ENCODE measurements around the gene GID4. TPM values are rescaled to one million over a fixed set of nuclear protein-coding genes. Genes with fewer than 3 reads are reported as not detected.
A peak's percentile ranks its signal among the peaks of the same experiment; 100 is the strongest.

GID4 gene
- total and polyA plus RNA-seq, 9 of the 15 experiments (the other 6 are each of a cell fraction or from before 2014, with no cell fraction given): 1.2 to 6.4 (median 3.7) TPM

DNA sequence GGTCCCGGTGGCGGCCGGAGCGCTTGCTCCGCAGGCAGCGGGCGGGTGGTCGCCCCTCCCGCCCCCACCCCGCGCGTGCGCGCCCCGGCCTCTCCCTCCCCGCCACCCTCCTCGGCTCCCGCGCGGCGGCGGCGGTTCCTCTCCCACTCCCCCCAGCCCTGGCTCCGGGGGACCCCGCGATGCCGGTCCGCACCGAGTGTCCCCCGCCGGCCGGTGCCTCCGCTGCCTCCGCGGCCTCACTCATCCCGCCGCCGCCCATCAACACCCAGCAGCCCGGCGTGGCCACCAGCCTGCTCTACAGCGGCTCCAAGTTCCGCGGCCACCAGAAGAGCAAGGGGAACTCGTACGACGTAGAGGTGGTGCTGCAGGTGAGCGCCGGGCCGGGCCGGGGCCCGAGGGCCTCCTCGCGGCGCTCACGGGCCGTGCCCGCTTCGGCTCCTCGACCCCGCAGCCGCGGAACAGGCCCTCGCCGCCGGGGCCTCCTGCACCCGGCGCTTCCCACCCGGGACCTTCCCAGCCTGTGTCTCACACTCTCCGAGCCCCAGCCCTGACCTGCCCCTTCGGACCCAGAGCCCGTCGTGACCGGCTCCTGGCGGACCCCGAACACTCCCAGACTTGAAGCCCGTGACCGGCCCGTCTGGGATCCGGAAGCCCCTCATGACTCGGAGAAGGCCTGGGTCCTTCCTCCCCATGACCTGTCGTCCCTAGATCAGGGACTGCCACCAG lies 490 bp downstream of the GID4 start (continued):
- no peak for TF ChIP-seq TSHZ1 (CRISPR knock-in tag; IDR thresholded peaks at IDR 0.05)
- TF ChIP-seq PCBP1 (IDR thresholded peaks at IDR 0.05; ENCODE audit: low read depth, low read length, poor library complexity, severe bottlenecking): peak; percentile 57
- TF ChIP-seq, protein P1, sequence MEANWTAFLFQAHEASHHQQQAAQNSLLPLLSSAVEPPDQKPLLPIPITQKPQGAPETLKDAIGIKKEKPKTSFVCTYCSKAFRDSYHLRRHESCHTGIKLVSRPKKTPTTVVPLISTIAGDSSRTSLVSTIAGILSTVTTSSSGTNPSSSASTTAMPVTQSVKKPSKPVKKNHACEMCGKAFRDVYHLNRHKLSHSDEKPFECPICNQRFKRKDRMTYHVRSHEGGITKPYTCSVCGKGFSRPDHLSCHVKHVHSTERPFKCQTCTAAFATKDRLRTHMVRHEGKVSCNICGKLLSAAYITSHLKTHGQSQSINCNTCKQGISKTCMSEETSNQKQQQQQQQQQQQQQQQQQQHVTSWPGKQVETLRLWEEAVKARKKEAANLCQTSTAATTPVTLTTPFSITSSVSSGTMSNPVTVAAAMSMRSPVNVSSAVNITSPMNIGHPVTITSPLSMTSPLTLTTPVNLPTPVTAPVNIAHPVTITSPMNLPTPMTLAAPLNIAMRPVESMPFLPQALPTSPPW (CRISPR knock-in tag; IDR thresholded peaks at IDR 0.05): peak; percentile 77; the same call in 1 of the 2 replicates
- no peak for TF ChIP-seq DMBX1 (CRISPR knock-in tag; IDR thresholded peaks at IDR 0.05; ENCODE audit: borderline replicate concordance)
- no peak for TF ChIP-seq ZNF699 (CRISPR knock-in tag; IDR thresholded peaks at IDR 0.05; ENCODE audit: insufficient replicate concordance)
- TF ChIP-seq U2AF1 (optimal IDR thresholded peaks at IDR 0.05; ENCODE audit: low read depth, low read length): no peak
- TF ChIP-seq GTF3C2 (IDR thresholded peaks at IDR 0.05; ENCODE audit: borderline replicate concordance, extremely low read depth, insufficient read length): no peak
- no peak for TF ChIP-seq DIDO1 (tag; IDR thresholded peaks at IDR 0.05; ENCODE audit: low read depth)
- peak in 1 of 2 experiments; percentile 68; a peak in 1 of 4 replicates for TF ChIP-seq UBTF (IDR thresholded peaks at IDR 0.05; ENCODE audit: borderline replicate concordance in 1 of 2, low read depth in 2 of 2, low read length in 2 of 2)
- TF ChIP-seq RB1 (IDR thresholded peaks at IDR 0.05; ENCODE audit: low read depth): peak; percentile 23; the same call in 1 of the 2 replicates
- no peak for TF ChIP-seq SNRNP70 (optimal IDR thresholded peaks at IDR 0.05; ENCODE audit: low read depth, low read length)
- TF ChIP-seq, protein P2, sequence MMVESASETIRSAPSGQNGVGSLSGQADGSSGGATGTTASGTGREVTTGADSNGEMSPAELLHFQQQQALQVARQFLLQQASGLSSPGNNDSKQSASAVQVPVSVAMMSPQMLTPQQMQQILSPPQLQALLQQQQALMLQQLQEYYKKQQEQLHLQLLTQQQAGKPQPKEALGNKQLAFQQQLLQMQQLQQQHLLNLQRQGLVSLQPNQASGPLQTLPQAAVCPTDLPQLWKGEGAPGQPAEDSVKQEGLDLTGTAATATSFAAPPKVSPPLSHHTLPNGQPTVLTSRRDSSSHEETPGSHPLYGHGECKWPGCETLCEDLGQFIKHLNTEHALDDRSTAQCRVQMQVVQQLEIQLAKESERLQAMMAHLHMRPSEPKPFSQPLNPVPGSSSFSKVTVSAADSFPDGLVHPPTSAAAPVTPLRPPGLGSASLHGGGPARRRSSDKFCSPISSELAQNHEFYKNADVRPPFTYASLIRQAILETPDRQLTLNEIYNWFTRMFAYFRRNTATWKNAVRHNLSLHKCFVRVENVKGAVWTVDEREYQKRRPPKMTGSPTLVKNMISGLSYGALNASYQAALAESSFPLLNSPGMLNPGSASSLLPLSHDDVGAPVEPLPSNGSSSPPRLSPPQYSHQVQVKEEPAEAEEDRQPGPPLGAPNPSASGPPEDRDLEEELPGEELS (CRISPR knock-in tag; IDR thresholded peaks at IDR 0.05; ENCODE audit: borderline replicate concordance): no peak
